GM12864 (cell line): ENCODE data around the gene TMEM63C.

Source experiments
- DNase-seq: peaks from one replicate; pipeline ENCODE4 v3.0.0-alpha.2; 2011; ENCODE audit warnings: low read depth
- H3K4me3 ChIP-seq: 2 replicates; pipeline ENCODE4 v1.5.1; 2011; ENCODE audit warnings: mild to moderate bottlenecking, low read depth, low read length, control low read depth
- TF ChIP-seq, protein P1 (sequence below): IDR thresholded peaks from 2 replicates; pipeline ENCODE4 v1.5.1; 2011; ENCODE audit warnings: low read depth, mild to moderate bottlenecking, moderate library complexity, low read length, control low read depth, inconsistent platforms; ENCODE audit errors: missing control alignments

TMEM63C gene

DNA sequence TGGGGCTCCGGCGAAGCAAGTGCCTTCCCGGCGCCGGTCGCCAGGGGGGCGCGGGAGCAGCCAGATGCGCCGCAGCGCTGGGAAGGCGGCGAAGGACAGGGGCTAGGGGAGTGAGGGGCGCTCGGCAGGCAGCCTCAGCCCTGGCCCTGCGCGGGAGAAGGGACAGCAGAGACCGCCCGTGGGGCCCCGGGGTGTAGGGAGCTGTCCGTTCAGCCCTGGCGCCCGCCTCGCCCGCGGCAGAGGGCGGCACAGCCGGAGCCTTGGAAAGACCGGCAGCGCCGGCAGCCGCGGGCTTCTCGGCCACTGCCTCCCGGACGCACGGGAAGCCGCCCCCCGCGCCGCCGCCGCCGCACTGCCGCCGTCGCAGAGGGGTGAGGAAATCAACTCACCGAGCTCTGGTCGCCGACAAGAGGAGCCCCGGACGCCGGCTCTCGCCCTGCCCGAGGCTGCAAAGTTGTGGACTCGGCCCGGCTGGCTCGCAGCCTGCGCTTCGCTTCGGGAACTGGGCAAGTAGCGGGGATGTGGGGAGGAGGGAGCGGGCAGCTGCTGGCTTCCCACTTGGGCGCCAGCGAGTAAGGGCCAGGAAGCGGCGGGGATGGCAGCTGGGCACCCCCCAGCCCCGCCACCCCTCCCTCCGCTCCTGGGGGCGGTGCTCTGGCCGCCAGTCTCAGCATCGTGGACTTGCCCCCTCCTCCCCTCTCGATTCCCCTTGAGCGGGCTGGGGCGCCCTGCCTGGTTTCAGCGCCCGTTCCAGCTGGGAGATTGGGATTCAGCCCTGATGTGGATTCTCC lies 40.2 kb upstream of the TMEM63C start, which contains the start of gene ZDHHC22:
Gene ZDHHC22 (minus strand): TSS at position 578 of the 791 bp plus-strand sequence. CDS start 2,053 bp downstream, outside the sequence.
- DNase-seq, result no peak
- TF ChIP-seq, protein P1, sequence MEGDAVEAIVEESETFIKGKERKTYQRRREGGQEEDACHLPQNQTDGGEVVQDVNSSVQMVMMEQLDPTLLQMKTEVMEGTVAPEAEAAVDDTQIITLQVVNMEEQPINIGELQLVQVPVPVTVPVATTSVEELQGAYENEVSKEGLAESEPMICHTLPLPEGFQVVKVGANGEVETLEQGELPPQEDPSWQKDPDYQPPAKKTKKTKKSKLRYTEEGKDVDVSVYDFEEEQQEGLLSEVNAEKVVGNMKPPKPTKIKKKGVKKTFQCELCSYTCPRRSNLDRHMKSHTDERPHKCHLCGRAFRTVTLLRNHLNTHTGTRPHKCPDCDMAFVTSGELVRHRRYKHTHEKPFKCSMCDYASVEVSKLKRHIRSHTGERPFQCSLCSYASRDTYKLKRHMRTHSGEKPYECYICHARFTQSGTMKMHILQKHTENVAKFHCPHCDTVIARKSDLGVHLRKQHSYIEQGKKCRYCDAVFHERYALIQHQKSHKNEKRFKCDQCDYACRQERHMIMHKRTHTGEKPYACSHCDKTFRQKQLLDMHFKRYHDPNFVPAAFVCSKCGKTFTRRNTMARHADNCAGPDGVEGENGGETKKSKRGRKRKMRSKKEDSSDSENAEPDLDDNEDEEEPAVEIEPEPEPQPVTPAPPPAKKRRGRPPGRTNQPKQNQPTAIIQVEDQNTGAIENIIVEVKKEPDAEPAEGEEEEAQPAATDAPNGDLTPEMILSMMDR, result peak; percentile 38
- H3K4me3 ChIP-seq, result no peak within 1 kb of the TSS

DNA sequence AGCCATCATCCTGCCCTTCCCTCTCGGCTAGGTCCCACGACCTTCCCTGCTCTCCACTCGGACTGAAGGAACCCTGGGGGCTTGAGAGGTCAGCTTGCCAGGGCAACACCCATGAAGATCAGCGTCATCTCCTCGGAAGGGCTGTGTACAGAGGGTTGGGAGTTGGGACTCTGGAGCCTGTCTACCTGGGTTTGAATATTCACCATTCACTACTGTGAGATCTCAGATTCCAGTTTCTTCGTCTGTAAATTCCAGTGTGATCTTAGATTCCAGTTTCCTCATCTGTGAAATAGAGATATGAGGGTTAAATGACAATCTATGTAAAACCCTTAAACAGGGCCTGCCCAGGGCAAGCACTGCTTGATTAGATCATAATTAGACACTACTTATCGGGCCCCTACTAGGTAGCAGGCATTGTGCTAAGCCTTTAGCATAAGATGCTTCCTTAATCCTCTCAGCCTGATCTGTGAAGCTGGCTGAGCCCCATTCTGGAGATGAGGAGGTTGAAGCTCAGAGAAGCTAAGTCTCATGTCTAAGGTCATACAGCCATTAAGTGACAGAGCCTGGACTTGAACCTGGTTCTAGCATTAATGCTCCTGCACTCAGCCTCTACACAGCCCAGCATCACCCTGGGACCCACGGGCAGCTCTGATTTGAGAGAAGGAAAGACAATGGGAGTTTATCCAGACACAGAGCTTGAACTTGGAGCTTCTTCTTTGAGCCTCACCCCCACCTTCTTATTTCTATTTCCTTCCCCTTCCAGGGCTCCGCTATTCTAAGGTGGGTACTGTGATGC lies 39.4 kb upstream of the TMEM63C start:
- DNase-seq, result no peak
- no peak overlapping the region for H3K4me3 ChIP-seq

GRCh38 chr14:77143071-77143470 lies 38.5 kb upstream of the TMEM63C start:
- TF ChIP-seq, protein P1, result no peak
- DNase-seq, result no peak
- no peak overlapping the region for H3K4me3 ChIP-seq

More for the DNA sequence above, 39.4 kb upstream of the TMEM63C start:
- TF ChIP-seq, protein P1, result no peak

- no peak overlapping the region for H3K4me3 ChIP-seq
- no peak for DNase-seq
- TF ChIP-seq, protein P1, result no peak
Measured at GRCh38 chr14:77144412-77145115, 37.0 kb upstream of the TMEM63C start.

DNA sequence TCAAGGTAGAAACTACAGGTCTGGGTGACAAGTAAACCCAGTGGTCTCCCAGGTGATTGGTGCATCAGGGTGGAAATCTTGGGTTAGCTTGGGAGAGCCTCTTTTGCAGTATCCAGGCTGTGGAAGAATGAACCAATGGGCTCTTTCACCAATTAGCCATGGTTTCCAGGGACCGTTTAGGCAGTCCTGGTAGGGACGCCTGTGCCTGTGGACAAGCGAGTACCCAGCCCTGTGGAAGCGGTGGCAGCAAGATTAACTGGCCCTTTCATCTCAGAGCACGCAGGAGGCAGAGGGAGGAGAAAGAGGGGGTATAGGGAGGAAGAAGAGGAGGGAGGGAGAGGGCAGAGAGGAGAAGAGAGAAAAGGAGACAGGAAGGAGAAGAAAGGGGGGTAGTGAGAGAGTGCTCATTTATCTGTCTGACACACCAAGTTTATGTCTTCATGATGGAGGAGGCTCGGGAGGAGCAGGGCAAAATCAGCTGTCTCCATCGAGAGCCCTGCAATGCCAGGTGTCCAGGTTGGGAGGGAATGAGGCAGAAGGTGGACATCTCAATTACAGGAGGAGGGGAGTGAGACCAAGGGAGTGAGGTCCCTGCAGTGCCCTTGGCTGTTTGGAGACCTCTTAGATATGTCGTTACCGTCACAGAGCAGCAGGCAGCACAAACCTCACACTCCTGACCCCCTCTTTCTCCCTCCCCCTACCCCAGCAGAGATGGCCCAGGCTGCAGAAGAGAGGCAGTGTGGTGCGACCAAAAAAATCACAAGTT lies 35.4 kb upstream of the TMEM63C start:
- DNase-seq, result no peak
- TF ChIP-seq, protein P1, result no peak
- H3K4me3 ChIP-seq, result no peak overlapping the region
